ENCODE results near the gene SNX10. TPM values are rescaled to one million over a fixed set of nuclear protein-coding genes. Genes with fewer than 3 reads are reported as not detected.

SNX10 gene
- total and polyA plus RNA-seq, 2 of the 4 experiments (the other 2 are of a cell fraction): not detected

DNA sequence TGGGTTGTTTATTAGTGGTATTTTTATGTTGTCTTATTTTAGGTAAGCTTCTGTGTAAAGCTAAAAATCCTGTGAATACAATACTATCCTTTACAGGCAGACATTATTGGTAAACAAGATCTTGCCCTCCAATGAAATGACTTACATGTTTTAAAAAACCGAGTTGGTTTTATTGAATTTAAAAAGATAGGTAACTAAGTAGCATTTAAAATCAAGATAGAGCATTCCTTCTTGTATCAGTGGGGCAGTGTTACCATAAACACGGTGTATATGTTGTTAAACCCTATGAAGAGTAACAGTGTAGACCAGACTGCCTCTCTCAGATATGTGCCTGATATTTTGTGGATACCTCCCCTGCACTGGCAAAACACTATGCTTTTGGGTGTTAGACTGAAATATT lies 81.0 kb downstream of the SNX10 start:
- Histone ChIP-seq H3K14ac (replicated peaks; ENCODE audit: low read depth, low read length) (no peak overlapping the region), H2BK5ac (ENCODE audit: low read depth, low read length, poor library complexity, severe bottlenecking) (no peak overlapping the region), H3K4me3 (ENCODE audit: insufficient read depth, low read depth, low read length) (no peak overlapping the region), H4K8ac (ENCODE audit: low read depth in 2 of 2, low read length in 2 of 2) (no peak overlapping the region), H3K4me2 (ENCODE audit: low read depth, low read length) (no peak overlapping the region), H2AK5ac (ENCODE audit: low read depth, low read length) (no peak overlapping the region), H3K23ac (ENCODE audit: low read depth, low read length) (no peak overlapping the region), H3K18ac (ENCODE audit: low read depth, low read length) (no peak overlapping the region), H2AFZ (replicated peaks; ENCODE audit: low read length, poor library complexity) (no peak overlapping the region), H3K9me3 (ENCODE audit: control insufficient read depth, insufficient read depth, low read length) (peaks cover 3% of the 10 kb centered on the region; the same call in 1 of the 2 replicates), H3K79me1 (ENCODE audit: low read depth in 1 of 2, low read length in 2 of 2) (no peaks in the 10 kb centered on the region), H3K4me1 (ENCODE audit: control insufficient read depth, insufficient read depth, low read length) (no peaks in the 10 kb centered on the region), H3K36me3 (ENCODE audit: control insufficient read depth, insufficient read depth, low read length) (no peaks in the 10 kb centered on the region), H3K56ac (ENCODE audit: extremely low read depth, insufficient read depth, low read length) (no peak overlapping the region), H3K9me1 (ENCODE audit: insufficient read depth, low read length) (no peaks in the 10 kb centered on the region; the same call in 1 of the 2 replicates), H3K27me3 (ENCODE audit: control insufficient read depth, insufficient read depth, low read length) (peaks cover 30% of the 10 kb centered on the region), H3K9ac (ENCODE audit: low read depth, low read length) (no peak overlapping the region), H3K27ac (ENCODE audit: insufficient read depth, low read length) (no peak overlapping the region), H4K91ac (ENCODE audit: insufficient read depth, low read depth, low read length) (no peak overlapping the region), H2BK120ac (ENCODE audit: low read depth, low read length) (no peak overlapping the region), H2AK9ac (replicated peaks; ENCODE audit: low read depth, low read length, poor library complexity) (no peak overlapping the region), H4K20me1 (ENCODE audit: insufficient read depth, low read length) (no peaks in the 10 kb centered on the region), H2BK15ac (ENCODE audit: low read depth, low read length) (no peak overlapping the region), H4K5ac (ENCODE audit: low read depth, low read length) (no peak overlapping the region), H3K4ac (ENCODE audit: low read depth, low read length) (no peak overlapping the region), H2BK20ac (ENCODE audit: low read depth, low read length) (no peak overlapping the region)
- TF ChIP-seq SMC3 (IDR thresholded peaks at IDR 0.05; ENCODE audit: low read depth, low read length) (no peak), NFE2L2 (IDR thresholded peaks at IDR 0.05; ENCODE audit: low read depth, low read length) (no peak), MAFK (IDR thresholded peaks at IDR 0.05; ENCODE audit: low read depth, low read length) (no peak), MAZ (IDR thresholded peaks at IDR 0.05; ENCODE audit: borderline replicate concordance, low read depth, low read length) (no peak), RFX5 (IDR thresholded peaks at IDR 0.05; ENCODE audit: low read depth, low read length) (no peak), CEBPB (IDR thresholded peaks at IDR 0.05; ENCODE audit: low read depth, low read length) (no peak), RCOR1 (IDR thresholded peaks at IDR 0.05; ENCODE audit: insufficient replicate concordance, low read length) (no peak), RAD21 (IDR thresholded peaks at IDR 0.05; ENCODE audit: low read length) (no peak), FOS (IDR thresholded peaks at IDR 0.05; ENCODE audit: low read depth, low read length) (no peak), POLR2A (IDR thresholded peaks at IDR 0.05; ENCODE audit: low read depth, low read length) (no peak), CHD1 (IDR thresholded peaks at IDR 0.05; ENCODE audit: low read depth, low read length) (no peak)
- TF ChIP-seq, protein P1, sequence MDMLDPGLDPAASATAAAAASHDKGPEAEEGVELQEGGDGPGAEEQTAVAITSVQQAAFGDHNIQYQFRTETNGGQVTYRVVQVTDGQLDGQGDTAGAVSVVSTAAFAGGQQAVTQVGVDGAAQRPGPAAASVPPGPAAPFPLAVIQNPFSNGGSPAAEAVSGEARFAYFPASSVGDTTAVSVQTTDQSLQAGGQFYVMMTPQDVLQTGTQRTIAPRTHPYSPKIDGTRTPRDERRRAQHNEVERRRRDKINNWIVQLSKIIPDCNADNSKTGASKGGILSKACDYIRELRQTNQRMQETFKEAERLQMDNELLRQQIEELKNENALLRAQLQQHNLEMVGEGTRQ (IDR thresholded peaks at IDR 0.05; ENCODE audit: low read depth, low read length): no peak
- TF ChIP-seq, protein P2, sequence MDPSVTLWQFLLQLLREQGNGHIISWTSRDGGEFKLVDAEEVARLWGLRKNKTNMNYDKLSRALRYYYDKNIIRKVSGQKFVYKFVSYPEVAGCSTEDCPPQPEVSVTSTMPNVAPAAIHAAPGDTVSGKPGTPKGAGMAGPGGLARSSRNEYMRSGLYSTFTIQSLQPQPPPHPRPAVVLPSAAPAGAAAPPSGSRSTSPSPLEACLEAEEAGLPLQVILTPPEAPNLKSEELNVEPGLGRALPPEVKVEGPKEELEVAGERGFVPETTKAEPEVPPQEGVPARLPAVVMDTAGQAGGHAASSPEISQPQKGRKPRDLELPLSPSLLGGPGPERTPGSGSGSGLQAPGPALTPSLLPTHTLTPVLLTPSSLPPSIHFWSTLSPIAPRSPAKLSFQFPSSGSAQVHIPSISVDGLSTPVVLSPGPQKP (IDR thresholded peaks at IDR 0.05; ENCODE audit: borderline replicate concordance, low read depth, low read length): no peak
- TF ChIP-seq, protein P3, sequence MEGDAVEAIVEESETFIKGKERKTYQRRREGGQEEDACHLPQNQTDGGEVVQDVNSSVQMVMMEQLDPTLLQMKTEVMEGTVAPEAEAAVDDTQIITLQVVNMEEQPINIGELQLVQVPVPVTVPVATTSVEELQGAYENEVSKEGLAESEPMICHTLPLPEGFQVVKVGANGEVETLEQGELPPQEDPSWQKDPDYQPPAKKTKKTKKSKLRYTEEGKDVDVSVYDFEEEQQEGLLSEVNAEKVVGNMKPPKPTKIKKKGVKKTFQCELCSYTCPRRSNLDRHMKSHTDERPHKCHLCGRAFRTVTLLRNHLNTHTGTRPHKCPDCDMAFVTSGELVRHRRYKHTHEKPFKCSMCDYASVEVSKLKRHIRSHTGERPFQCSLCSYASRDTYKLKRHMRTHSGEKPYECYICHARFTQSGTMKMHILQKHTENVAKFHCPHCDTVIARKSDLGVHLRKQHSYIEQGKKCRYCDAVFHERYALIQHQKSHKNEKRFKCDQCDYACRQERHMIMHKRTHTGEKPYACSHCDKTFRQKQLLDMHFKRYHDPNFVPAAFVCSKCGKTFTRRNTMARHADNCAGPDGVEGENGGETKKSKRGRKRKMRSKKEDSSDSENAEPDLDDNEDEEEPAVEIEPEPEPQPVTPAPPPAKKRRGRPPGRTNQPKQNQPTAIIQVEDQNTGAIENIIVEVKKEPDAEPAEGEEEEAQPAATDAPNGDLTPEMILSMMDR (conservative IDR thresholded peaks at IDR 0.05; ENCODE audit: low read depth, low read length): no peak
- DNase-seq (no peak), ATAC-seq (ENCODE audit: low read depth) (no peak)
- no CpG with 5 or more reads among the region's 2 CpGs for WGBS, 2 experiments (ENCODE audit: extremely low coverage in 2 of 2, insufficient read length in 1 of 2)
- ChIA-PET POLR2A (ENCODE audit: unreplicated experiment) (no interaction called here), CTCF (interaction anchor here (1.2 to 1.4 kb wide), 2 partner anchors 309 to 788 kb away, joined by 3 to 5 read pairs; no protein-coding TSS in a partner anchor)
- dilution Hi-C loops (cut with HindIII; ENCODE audit: low sequenced_read_pairs, unreplicated experiment): no loop called here
- no TSS peak for BruUV-seq (replicated peaks)
- in situ Hi-C loops (cut with MboI; ENCODE audit: low sequenced_read_pairs): no loop called here
- intact Hi-C loops (cut with micrococcal nuclease): loop anchor here (1.0 to 10.0 kb wide), 2 partner anchors 295 to 492 kb away; partner anchors contain the start of gene SKAP2

Measured in IMR-90 (cell line).